NCI-H1048 (cell line): ENCODE measurements around the gene KCNA1.

Source experiments
- DNase-seq: peaks from one replicate; lab custom pipeline; 2025; lab: John Stamatoyannopoulos, UW

KCNA1 gene

DNA sequence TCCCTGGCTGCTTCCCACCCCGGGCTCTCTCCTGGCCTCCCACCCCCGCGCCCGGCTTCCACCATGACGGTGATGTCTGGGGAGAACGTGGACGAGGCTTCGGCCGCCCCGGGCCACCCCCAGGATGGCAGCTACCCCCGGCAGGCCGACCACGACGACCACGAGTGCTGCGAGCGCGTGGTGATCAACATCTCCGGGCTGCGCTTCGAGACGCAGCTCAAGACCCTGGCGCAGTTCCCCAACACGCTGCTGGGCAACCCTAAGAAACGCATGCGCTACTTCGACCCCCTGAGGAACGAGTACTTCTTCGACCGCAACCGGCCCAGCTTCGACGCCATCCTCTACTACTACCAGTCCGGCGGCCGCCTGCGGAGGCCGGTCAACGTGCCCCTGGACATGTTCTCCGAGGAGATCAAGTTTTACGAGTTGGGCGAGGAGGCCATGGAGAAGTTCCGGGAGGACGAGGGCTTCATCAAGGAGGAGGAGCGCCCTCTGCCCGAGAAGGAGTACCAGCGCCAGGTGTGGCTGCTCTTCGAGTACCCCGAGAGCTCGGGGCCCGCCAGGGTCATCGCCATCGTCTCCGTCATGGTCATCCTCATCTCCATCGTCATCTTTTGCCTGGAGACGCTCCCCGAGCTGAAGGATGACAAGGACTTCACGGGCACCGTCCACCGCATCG lies 1.8 kb downstream of the KCNA1 start:
- no peak for DNase-seq

- DNase-seq: no peak
Measured at GRCh38 chr12:4914720-4915119, 5.0 kb downstream of the KCNA1 start.

GRCh38 chr12:4915752-4916151 lies 6.0 kb downstream of the KCNA1 start:
- no peak for DNase-seq

DNA sequence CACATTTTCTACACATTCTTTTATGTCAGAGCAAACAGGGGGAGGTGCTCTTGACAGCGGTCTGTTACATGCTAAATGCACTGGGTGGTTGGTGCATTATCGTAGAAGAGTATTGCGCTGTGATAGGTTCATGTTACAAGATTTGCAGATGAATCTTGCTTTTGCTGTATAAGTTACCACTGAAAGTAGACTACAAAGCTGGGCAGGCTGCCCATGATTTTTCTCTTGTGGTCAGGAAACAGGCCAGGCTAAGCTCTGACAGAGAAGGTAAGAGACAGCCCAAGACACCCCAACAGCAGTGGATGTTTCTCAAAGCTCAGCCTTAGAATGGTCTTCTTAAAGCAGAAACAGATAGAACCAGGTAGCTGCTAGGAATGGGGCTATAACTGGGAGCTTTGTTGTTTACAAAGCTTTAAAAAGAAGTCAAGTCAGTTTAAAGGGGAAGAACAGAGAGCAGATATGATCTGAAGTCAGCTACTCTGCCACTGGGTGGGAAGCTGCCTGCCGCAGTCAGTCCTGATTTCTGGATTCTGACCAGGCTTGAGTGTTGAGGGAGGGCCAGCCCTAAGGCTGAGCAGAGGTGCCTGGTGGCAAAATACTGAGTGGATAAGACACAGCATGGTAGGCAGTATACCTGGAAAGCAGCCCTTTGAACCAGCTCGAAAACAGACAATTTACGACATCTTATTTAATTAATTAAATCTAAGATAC lies 9.4 kb downstream of the KCNA1 start:
- no peak for DNase-seq

- DNase-seq: no peak
Measured at GRCh38 chr12:4932576-4932975, 22.9 kb downstream of the KCNA1 start.

DNA sequence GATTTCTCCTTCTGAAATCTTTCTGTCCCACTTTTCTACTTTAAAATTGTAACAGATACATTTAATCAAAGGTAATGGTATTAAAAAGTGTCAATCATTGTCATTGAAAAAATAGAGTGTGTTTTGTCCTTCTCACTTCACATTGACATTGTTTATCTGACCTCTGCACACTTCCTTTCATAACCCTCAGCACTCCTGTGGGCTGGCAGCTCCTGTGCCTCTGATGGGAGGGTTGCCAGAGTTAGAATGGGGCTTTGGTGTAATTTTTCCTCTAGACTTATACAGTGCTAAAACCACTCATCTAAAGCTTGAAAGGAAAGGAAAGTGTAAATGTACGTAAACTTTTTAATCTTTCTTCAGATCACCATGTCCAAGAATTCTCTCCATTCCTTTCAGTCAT lies 23.7 kb downstream of the KCNA1 start:
- no peak for DNase-seq

DNA sequence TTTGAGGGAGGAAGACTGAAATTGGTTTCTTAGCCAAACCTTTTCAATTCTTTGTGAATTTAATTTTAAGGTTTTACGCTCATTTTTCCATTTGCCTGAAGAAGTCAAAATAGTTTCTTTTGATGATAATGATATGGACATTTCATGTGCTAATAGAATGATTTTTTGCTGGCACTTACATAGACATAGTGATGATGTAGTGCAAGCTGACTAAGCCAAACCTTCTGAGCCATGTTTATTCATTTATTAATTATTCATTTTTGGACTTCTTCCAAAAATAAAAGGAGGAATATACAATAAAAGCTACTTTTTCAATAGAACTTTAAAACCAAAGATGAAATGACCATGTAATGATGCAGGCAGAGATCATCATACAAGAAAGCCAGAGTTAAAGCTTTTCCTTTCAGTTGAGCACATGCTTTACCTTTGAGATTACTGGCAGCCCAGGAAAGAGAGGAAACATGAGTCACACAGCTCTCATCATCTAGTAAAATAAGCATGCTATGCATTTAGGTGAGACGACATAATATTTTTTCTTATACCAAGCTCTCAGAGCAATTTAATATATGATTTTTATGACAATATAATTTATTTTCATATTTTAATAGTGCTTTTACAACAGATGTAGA lies 24.8 kb downstream of the KCNA1 start:
- DNase-seq: no peak

GRCh38 chr12:4938900-4939299 lies 29.2 kb downstream of the KCNA1 start:
- DNase-seq: no peak

DNA sequence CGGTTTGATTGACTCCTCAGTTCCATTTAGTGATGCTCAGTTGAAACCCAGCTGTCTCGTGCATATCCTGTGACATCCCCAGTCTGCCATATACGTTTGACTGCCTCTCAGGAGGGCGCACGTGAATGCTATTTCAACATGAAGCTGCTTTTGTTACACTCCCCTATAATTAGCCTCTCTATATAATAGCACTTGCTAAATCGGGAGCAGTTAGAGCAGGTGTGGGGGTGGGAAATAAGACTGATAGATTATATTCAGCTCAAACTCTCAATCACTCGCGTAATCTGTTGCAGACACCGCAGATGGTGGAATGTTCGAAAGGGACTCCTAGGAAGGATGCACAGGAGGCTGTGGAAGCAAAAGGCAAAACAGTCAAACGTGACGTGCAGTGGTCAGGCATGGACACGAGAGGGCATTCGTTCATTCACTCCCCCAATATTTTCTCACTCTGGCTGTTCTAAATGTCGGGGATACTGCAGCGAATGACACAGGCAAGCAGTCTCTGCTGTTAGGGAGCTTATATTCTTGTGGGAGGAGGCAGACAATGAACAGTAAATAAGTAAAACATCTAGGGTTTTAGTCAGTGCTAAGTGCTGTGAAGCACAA lies 29.8 kb downstream of the KCNA1 start:
- no peak for DNase-seq

- no peak for DNase-seq
Measured at GRCh38 chr12:4943067-4943937, 33.6 kb downstream of the KCNA1 start.

- DNase-seq: no peak
Measured at GRCh38 chr12:4943938-4944284, 34.2 kb downstream of the KCNA1 start.

DNA sequence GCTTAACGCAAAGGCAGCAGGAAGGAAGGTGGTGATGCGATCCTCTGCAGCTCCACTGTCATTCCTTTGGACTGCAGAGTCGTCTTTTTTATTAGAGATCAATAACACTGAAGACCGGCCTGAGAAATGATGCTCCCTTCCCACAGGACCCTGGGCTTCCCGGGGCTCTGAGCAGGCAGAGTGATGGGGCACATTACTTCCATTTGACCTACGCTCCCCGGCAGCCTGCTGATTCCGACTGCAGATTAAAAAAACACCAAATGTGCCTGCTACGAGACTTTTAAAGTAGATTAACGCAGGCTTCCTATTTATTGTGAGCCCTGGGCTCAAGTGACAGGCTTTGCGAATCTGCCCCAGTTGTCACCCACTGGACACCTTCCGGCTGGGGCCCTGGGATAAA lies 37.5 kb downstream of the KCNA1 start:
- no peak for DNase-seq

DNA sequence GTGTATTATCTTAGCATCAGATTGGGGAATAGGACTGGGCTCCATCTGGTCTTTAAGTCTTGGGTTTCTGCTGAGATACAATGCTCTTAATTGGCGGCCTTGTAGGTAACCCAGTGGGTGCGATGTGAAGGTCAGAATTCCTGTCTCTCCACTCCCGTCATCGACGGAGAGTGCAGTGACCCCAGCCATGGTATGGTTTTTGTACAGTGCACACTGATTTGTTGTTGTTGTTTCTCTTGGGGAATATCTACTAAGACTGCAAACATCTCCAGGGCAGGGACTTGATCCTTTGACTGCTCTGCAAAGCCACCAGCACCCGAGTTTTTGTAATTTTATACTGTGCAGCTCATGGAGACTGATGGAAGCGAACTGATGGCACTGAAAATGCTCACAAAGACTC lies 41.4 kb downstream of the KCNA1 start:
- no peak for DNase-seq

DNA sequence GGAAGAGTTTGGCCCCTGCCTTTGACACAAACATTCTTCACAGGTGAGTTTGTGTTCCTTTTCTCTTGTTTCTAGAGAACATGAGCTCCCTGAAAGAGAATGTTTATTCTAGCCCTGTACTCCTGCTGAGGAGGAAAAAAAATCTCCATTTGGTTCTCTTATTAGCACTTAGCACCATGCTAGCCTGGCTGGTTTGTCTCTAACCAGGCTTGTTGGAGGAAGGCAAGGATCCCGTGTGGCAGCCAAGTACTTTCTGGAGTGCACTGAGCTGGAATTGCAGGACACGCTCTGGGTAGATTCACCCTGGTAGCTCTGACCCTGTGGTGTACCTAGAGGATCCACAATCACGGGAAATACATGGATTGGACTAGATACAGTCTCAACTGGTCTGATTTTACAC lies 41.9 kb downstream of the KCNA1 start:
- DNase-seq: no peak

- no peak for DNase-seq
Measured at GRCh38 chr12:4954621-4955354, 45.1 kb downstream of the KCNA1 start.

- DNase-seq: no peak
Measured at GRCh38 chr12:4956054-4956453, 46.3 kb downstream of the KCNA1 start.

- no peak for DNase-seq
Measured at GRCh38 chr12:4956968-4957367, 47.3 kb downstream of the KCNA1 start.

DNA sequence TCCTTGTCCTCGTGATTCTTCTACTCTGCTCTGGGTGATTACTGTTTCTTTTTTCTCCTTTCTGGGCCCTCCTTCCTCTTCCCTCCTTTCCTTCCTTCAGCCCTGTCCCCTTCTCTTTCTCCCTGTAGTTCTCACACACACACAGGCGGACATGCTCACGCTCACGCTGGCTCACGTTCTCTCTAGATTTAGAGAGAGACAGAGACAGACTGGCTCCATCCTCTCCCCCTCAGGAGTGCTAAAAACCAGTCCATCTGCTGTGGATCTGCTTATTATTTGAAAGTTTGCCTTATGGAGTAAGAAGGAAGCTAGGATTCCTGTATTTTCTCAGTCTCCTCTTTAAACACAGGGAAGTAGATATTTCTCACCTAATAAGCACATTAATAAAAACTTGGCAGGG lies 48.1 kb downstream of the KCNA1 start:
- DNase-seq: no peak

- no peak for DNase-seq
Measured at GRCh38 chr12:4958697-4959375, 49.1 kb downstream of the KCNA1 start.

DNA sequence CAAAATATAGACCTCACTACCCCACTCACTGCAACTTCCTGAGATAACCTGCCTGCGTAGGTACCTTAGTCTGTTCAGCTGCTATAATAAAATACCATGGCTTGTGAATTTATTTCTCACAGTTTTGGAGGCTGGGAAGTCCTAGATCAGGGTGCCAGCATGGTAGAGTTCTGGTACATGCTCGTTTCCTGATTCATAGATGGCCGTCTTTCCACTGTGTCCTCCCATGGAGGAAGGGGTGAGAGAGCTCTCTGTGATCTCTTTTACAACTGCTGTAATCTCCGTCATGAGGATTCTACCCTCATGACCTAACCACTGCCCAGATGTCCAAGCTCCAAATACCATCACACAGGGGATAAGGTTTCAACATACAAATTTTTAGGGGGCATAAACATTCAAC lies 49.7 kb downstream of the KCNA1 start:
- no peak for DNase-seq

- no peak for DNase-seq
Measured at GRCh38 chr12:4960030-4960429, 50.3 kb downstream of the KCNA1 start.
